ENCODE data around the gene TBX4. TPM values are rescaled to one million over a fixed set of nuclear protein-coding genes. Genes with fewer than 3 reads are reported as not detected.

TBX4 gene
- total and polyA plus RNA-seq, 2 donors from 2014 or later: not detected

GRCh38 chr17:61443475-61443882 is 8.7 kb upstream of the TBX4 start:
- Histone ChIP-seq H3K4me1 (ENCODE audit: control insufficient read depth in 2 of 3, insufficient read depth in 2 of 3, low read depth in 1 of 3, low read length in 3 of 3) (no peaks in the 10 kb centered on the region), H3K4me3 (ENCODE audit: low read length in 3 of 3) (no peak overlapping the region), H3K27ac (ENCODE audit: low read depth in 2 of 2, low read length in 2 of 2) (no peak overlapping the region), H3K27me3 (ENCODE audit: control insufficient read depth, insufficient read depth, low read length) (no peaks in the 10 kb centered on the region), H3K9me3 (ENCODE audit: control insufficient read depth in 2 of 3, insufficient read depth in 1 of 3, low read length in 3 of 3) (no peaks in the 10 kb centered on the region), H3K9ac (ENCODE audit: low read length in 3 of 3) (no peak overlapping the region), H3K36me3 (ENCODE audit: control insufficient read depth in 2 of 3, insufficient read depth in 3 of 3, low read length in 3 of 3) (no peaks in the 10 kb centered on the region)
- intact Hi-C loops (cut with DNase I): no loop called here
- no peak for FAIRE-seq
- no peak for TF ChIP-seq CTCF (IDR thresholded peaks at IDR 0.05; ENCODE audit: borderline replicate concordance, extremely low read depth, insufficient read depth)
- no peak for DNase-seq

GRCh38 chr17:61444075-61444474 is 8.1 kb upstream of the TBX4 start:
- no peaks in the 10 kb centered on the region for H3K27me3 ChIP-seq (ENCODE audit: control insufficient read depth, insufficient read depth, low read length)
- FAIRE-seq: no peak

GRCh38 chr17:61444831-61445230 is 7.4 kb upstream of the TBX4 start:
- Histone ChIP-seq H3K4me1 (ENCODE audit: control insufficient read depth in 2 of 3, insufficient read depth in 2 of 3, low read depth in 1 of 3, low read length in 3 of 3) (no peaks in the 10 kb centered on the region), H3K36me3 (ENCODE audit: control insufficient read depth in 2 of 3, insufficient read depth in 3 of 3, low read length in 3 of 3) (no peaks in the 10 kb centered on the region), H3K27ac (ENCODE audit: low read depth in 2 of 2, low read length in 2 of 2) (no peak overlapping the region), H3K9ac (ENCODE audit: low read length in 3 of 3) (no peak overlapping the region), H3K4me3 (ENCODE audit: low read length in 3 of 3) (no peak overlapping the region), H3K9me3 (ENCODE audit: control insufficient read depth in 2 of 3, insufficient read depth in 1 of 3, low read length in 3 of 3) (no peaks in the 10 kb centered on the region), H3K27me3 (ENCODE audit: control insufficient read depth, insufficient read depth, low read length) (no peaks in the 10 kb centered on the region)
- FAIRE-seq: no peak
- TF ChIP-seq CTCF (IDR thresholded peaks at IDR 0.05; ENCODE audit: borderline replicate concordance, extremely low read depth, insufficient read depth): no peak
- intact Hi-C loops (cut with DNase I): no loop called here
- DNase-seq: no peak

More at GRCh38 chr17:61444075-61444474, 8.1 kb upstream of the TBX4 start:
- Histone ChIP-seq H3K9ac (ENCODE audit: low read length in 3 of 3) (no peak overlapping the region), H3K36me3 (ENCODE audit: control insufficient read depth in 2 of 3, insufficient read depth in 3 of 3, low read length in 3 of 3) (no peaks in the 10 kb centered on the region), H3K4me3 (ENCODE audit: low read length in 3 of 3) (no peak overlapping the region), H3K9me3 (ENCODE audit: control insufficient read depth in 2 of 3, insufficient read depth in 1 of 3, low read length in 3 of 3) (no peaks in the 10 kb centered on the region), H3K4me1 (ENCODE audit: control insufficient read depth in 2 of 3, insufficient read depth in 2 of 3, low read depth in 1 of 3, low read length in 3 of 3) (no peaks in the 10 kb centered on the region), H3K27ac (ENCODE audit: low read depth in 2 of 2, low read length in 2 of 2) (no peak overlapping the region)
- TF ChIP-seq CTCF (IDR thresholded peaks at IDR 0.05; ENCODE audit: borderline replicate concordance, extremely low read depth, insufficient read depth): no peak
- intact Hi-C loops (cut with DNase I): no loop called here
- DNase-seq: no peak

- Histone ChIP-seq H3K9me3 (ENCODE audit: control insufficient read depth in 2 of 3, insufficient read depth in 1 of 3, low read length in 3 of 3) (no peaks in the 10 kb centered on the region), H3K27ac (ENCODE audit: low read depth in 2 of 2, low read length in 2 of 2) (no peak overlapping the region), H3K9ac (ENCODE audit: low read length in 3 of 3) (no peak overlapping the region), H3K4me3 (ENCODE audit: low read length in 3 of 3) (no peak overlapping the region), H3K36me3 (ENCODE audit: control insufficient read depth in 2 of 3, insufficient read depth in 3 of 3, low read length in 3 of 3) (no peaks in the 10 kb centered on the region), H3K27me3 (ENCODE audit: control insufficient read depth, insufficient read depth, low read length) (peaks cover 9% of the 10 kb centered on the region), H3K4me1 (ENCODE audit: control insufficient read depth in 2 of 3, insufficient read depth in 2 of 3, low read depth in 1 of 3, low read length in 3 of 3) (no peaks in the 10 kb centered on the region)
- TF ChIP-seq CTCF (IDR thresholded peaks at IDR 0.05; ENCODE audit: borderline replicate concordance, extremely low read depth, insufficient read depth): no peak
- FAIRE-seq: no peak
- intact Hi-C loops (cut with DNase I): no loop called here
- no peak for DNase-seq
Measured at GRCh38 chr17:61447358-61447757, 4.9 kb upstream of the TBX4 start.
